Body of pancreas (tissue), 4 donors: ENCODE measurements around the gene HECW1.

Experiments used
- POLR2A ChIP-seq, 3 donors: fragments of 450-650 bp; IDR thresholded peaks; one replicate each; pipeline ENCODE4 v1.6.1; 2016; ENCODE audit warnings: antibody characterized with exemption in 3 of 3, mild to moderate bottlenecking in 2 of 3
- TF ChIP-seq, protein P1 (sequence below), 7 experiments: fragments of 450-650 bp in 4 of 7; fragments of 200-600 bp in 3 of 7; sonication (generic) in 3 of 7; IDR thresholded peaks; one replicate each; pipeline ENCODE4 v1.5.1; 2016 to 2019; ENCODE audit warnings: antibody characterized with exemption in 7 of 7

DNA sequence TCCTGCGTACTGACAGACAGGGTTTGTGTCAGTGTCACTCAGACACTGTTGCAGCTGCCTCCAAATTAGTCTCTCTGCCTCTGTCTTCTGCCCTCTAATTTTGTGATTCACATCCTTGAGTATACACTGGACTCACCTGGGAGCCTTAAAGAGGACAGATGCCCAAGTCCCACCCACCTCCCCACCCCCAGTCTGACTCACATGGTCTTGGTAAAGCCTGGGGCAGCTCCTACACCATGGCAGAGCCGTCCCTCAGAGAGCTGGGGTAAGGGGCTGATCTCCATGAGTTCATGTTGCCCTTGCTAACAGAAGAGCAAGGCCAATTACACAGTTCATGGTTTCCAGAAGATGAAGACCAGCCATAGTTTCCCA is 272.8 kb downstream of the HECW1 start:
- TF ChIP-seq, protein P1, sequence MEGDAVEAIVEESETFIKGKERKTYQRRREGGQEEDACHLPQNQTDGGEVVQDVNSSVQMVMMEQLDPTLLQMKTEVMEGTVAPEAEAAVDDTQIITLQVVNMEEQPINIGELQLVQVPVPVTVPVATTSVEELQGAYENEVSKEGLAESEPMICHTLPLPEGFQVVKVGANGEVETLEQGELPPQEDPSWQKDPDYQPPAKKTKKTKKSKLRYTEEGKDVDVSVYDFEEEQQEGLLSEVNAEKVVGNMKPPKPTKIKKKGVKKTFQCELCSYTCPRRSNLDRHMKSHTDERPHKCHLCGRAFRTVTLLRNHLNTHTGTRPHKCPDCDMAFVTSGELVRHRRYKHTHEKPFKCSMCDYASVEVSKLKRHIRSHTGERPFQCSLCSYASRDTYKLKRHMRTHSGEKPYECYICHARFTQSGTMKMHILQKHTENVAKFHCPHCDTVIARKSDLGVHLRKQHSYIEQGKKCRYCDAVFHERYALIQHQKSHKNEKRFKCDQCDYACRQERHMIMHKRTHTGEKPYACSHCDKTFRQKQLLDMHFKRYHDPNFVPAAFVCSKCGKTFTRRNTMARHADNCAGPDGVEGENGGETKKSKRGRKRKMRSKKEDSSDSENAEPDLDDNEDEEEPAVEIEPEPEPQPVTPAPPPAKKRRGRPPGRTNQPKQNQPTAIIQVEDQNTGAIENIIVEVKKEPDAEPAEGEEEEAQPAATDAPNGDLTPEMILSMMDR (IDR thresholded peaks at IDR 0.05), result no peak
- TF ChIP-seq POLR2A (IDR thresholded peaks at IDR 0.05), result no peak
